ENCODE data around the gene DOK4.

Gene DOK4

GRCh38 chr16:57439947-57440346 is 46.3 kb downstream of the DOK4 start:
- DNase-seq: peak; percentile 13

GRCh38 chr16:57435838-57436237 is 50.5 kb downstream of the DOK4 start:
- DNase-seq: no peak

GRCh38 chr16:57434003-57434402 is 52.3 kb downstream of the DOK4 start:
- no peak for DNase-seq

GRCh38 chr16:57432989-57433388 is 53.3 kb downstream of the DOK4 start:
- no peak for DNase-seq

GRCh38 chr16:57432505-57432904 is 53.8 kb downstream of the DOK4 start:
- DNase-seq: no peak

GRCh38 chr16:57430955-57431354 is 55.3 kb downstream of the DOK4 start:
- no peak for DNase-seq

GRCh38 chr16:57427824-57428223 is 58.5 kb downstream of the DOK4 start:
- no peak for DNase-seq

- DNase-seq: no peak
These were observed 59.0 kb downstream of the DOK4 start for GRCh38 chr16:57427307-57427706.

- DNase-seq: no peak
These were observed 59.9 kb downstream of the DOK4 start for GRCh38 chr16:57426356-57426755.

GRCh38 chr16:57424583-57424982 is 61.7 kb downstream of the DOK4 start:
- DNase-seq: no peak

GRCh38 chr16:57423152-57423551 is 63.1 kb downstream of the DOK4 start:
- no peak for DNase-seq

GRCh38 chr16:57422026-57422944 is 64.0 kb downstream of the DOK4 start:
- DNase-seq: no peak

Data from CD4-positive, alpha-beta T cell treated with Interleukin-10 for 1 hour (primary cell).